ENCODE data around the gene TEKTIP1. TPM values are rescaled to one million over a fixed set of nuclear protein-coding genes. Genes with fewer than 3 reads are reported as not detected.
"Not testable (repeated sequence)": the region's sequence is repeated elsewhere in the genome, so short reads cannot be mapped to it uniquely, and the experiment has no call there.

Gene TEKTIP1
- polyA plus RNA-seq, 3 donors = 0.13 to 0.84 TPM; not detected in 1

GRCh38 chr19:3573162-3573857, 34.3 kb downstream of the TEKTIP1 start:
- WGBS, 3 donors = 0 to 1% (median 1%) methylated on average over 40 to 60 of the region's 60 CpGs
- no peak overlapping the region for H3K27ac ChIP-seq (ENCODE audit: low read depth, low read length)

GRCh38 chr19:3573858-3574637, 35.1 kb downstream of the TEKTIP1 start:
- H3K27ac ChIP-seq (ENCODE audit: low read depth, low read length) = no peak overlapping the region
- 60 to 72% (median 65%) methylated on average over 48 to 55 of the region's 55 CpGs for WGBS, 3 donors

GRCh38 chr19:3575260-3575741, 36.3 kb downstream of the TEKTIP1 start:
- 89 to 93% (median 92%) methylated on average over 19 of the region's 19 CpGs for WGBS, 3 donors
- no peak overlapping the region for H3K27ac ChIP-seq (ENCODE audit: low read depth, low read length)

- no peak overlapping the region for H3K27ac ChIP-seq (ENCODE audit: low read depth, low read length)
- WGBS, 3 donors = 81 to 90% (median 87%) methylated on average over 29 of the region's 29 CpGs
Measured at GRCh38 chr19:3575949-3576673, 37.1 kb downstream of the TEKTIP1 start.

- WGBS, 3 donors = 48 to 57% (median 49%) methylated on average over 37 to 71 of the region's 78 CpGs
- no peak overlapping the region for H3K27ac ChIP-seq (ENCODE audit: low read depth, low read length)
Measured at GRCh38 chr19:3576696-3577443, 37.9 kb downstream of the TEKTIP1 start.

GRCh38 chr19:3577723-3578344, 38.9 kb downstream of the TEKTIP1 start:
- H3K27ac ChIP-seq (ENCODE audit: low read depth, low read length) = no peak overlapping the region
- 86 to 93% (median 89%) methylated on average over 55 to 60 of the region's 60 CpGs for WGBS, 3 donors

- H3K27ac ChIP-seq (ENCODE audit: low read depth, low read length) = no peak overlapping the region
- WGBS, 3 donors = 81 to 88% (median 85%) methylated on average over 14 to 17 of the region's 17 CpGs
Measured at GRCh38 chr19:3578390-3578789, 39.4 kb downstream of the TEKTIP1 start.

- 53 to 69% (median 54%) methylated on average over 11 of the region's 11 CpGs for WGBS, 3 donors
- no peak overlapping the region for H3K27ac ChIP-seq (ENCODE audit: low read depth, low read length)
Measured at GRCh38 chr19:3580156-3580934, 41.4 kb downstream of the TEKTIP1 start.

- not testable (repeated sequence) for H3K27ac ChIP-seq (ENCODE audit: low read depth, low read length)
- WGBS, 3 donors = 78 to 87% (median 86%) methylated on average over 4 of the region's 4 CpGs
Measured at GRCh38 chr19:3581792-3582191, 42.8 kb downstream of the TEKTIP1 start.

- WGBS, 3 donors = 84 to 90% (median 87%) methylated on average over 15 of the region's 15 CpGs
Measured at GRCh38 chr19:3584036-3584802, 45.2 kb downstream of the TEKTIP1 start.

GRCh38 chr19:3585301-3586126, 46.5 kb downstream of the TEKTIP1 start, which contains the start of gene GIPC3:
TSS of gene GIPC3 (plus strand) at chr19:3585478. CDS start at chr19:3585598, 120 bp downstream.
- H3K27ac ChIP-seq (ENCODE audit: low read depth, low read length) = no peak within 1 kb of the TSS
- WGBS, 3 donors = 3 to 4% (median 3%) methylated on average over 54 to 84 of the region's 84 CpGs

More at GRCh38 chr19:3584036-3584802, 45.2 kb downstream of the TEKTIP1 start:
- not testable (repeated sequence) for H3K27ac ChIP-seq (ENCODE audit: low read depth, low read length)

GRCh38 chr19:3586127-3586626, 47.2 kb downstream of the TEKTIP1 start:
- 23 to 27% (median 24%) methylated on average over 15 to 16 of the region's 16 CpGs for WGBS, 3 donors
- H3K27ac ChIP-seq (ENCODE audit: low read depth, low read length) = no peak overlapping the region

- no peak overlapping the region for H3K27ac ChIP-seq (ENCODE audit: low read depth, low read length)
- 57 to 64% (median 60%) methylated on average over 31 of the region's 31 CpGs for WGBS, 3 donors
Measured at GRCh38 chr19:3586707-3587346, 47.9 kb downstream of the TEKTIP1 start.

- WGBS, 3 donors = 82 to 90% (median 85%) methylated on average over 11 of the region's 11 CpGs
- no peak overlapping the region for H3K27ac ChIP-seq (ENCODE audit: low read depth, low read length)
Measured at GRCh38 chr19:3589439-3589838, 50.5 kb downstream of the TEKTIP1 start.

GRCh38 chr19:3589949-3590348, 51.0 kb downstream of the TEKTIP1 start:
- 95 to 96% (median 96%) methylated on average over 19 to 22 of the region's 22 CpGs for WGBS, 3 donors
- no peak overlapping the region for H3K27ac ChIP-seq (ENCODE audit: low read depth, low read length)
